GM10266 (cell line): ENCODE measurements around the gene GALNT14.

Experiments
- DNase-seq: peaks from one replicate; pipeline ENCODE4 v3.0.0; 2012; ENCODE audit errors: extremely low spot score
- TF ChIP-seq, protein P1 (sequence below): IDR thresholded peaks from 2 replicates; pipeline ENCODE4 v1.5.1; 2012; ENCODE audit warnings: mild to moderate bottlenecking, low read depth; ENCODE audit not compliant: control insufficient read depth, insufficient read depth; ENCODE audit errors: missing control alignments

Gene GALNT14

DNA sequence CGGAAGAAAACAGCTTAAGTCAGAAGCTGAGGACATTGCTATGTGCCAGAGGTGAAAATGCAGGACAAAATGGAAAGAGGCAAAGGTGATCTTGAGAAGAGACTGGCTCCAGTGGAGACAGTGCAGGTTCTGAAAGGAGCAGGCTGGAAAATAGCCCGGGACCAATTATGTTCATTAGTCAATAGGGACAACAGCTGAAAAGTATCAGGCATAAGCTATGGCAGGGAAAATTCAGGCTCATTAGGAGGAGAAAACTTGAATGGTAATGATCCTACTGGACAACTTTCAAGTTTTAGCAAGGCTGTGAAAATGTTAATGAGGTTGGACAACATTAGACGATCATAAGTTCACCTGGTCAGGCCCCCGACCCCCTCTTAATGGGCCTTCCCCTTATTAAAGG is 60.2 kb downstream of the GALNT14 start:
- TF ChIP-seq, protein P1, sequence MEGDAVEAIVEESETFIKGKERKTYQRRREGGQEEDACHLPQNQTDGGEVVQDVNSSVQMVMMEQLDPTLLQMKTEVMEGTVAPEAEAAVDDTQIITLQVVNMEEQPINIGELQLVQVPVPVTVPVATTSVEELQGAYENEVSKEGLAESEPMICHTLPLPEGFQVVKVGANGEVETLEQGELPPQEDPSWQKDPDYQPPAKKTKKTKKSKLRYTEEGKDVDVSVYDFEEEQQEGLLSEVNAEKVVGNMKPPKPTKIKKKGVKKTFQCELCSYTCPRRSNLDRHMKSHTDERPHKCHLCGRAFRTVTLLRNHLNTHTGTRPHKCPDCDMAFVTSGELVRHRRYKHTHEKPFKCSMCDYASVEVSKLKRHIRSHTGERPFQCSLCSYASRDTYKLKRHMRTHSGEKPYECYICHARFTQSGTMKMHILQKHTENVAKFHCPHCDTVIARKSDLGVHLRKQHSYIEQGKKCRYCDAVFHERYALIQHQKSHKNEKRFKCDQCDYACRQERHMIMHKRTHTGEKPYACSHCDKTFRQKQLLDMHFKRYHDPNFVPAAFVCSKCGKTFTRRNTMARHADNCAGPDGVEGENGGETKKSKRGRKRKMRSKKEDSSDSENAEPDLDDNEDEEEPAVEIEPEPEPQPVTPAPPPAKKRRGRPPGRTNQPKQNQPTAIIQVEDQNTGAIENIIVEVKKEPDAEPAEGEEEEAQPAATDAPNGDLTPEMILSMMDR: no peak
- DNase-seq: no peak

DNA sequence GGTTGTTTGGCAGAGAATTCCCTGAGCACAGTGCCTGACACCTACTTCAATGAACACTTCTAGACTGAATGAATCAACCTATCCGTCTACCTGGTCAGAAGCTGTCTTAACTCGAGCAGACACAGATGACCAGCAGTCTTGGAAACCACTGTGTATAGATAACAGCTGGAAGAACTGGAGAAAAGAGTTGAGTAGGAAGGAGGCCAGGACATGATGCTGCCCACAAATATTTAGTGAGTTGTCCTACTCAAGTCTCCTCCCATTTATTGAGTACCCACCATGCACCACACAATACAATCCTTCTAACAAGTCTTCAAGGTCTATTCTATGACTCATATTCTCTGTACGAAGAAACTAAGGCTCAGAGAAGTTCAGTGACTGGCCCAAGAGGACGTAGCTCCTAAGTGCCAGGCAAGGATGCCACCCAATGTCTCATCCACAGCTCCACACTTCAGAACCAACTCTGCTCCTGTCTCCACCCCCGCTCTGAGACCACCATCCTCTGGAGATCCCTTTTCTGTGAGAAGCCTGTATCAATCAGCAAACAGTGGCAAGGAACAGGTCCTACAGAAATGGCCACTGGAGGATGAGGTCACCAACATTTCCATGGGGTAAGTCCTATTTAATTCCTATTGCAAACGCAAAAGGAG is 62.2 kb downstream of the GALNT14 start:
- TF ChIP-seq, protein P1: no peak
- no peak for DNase-seq

DNA sequence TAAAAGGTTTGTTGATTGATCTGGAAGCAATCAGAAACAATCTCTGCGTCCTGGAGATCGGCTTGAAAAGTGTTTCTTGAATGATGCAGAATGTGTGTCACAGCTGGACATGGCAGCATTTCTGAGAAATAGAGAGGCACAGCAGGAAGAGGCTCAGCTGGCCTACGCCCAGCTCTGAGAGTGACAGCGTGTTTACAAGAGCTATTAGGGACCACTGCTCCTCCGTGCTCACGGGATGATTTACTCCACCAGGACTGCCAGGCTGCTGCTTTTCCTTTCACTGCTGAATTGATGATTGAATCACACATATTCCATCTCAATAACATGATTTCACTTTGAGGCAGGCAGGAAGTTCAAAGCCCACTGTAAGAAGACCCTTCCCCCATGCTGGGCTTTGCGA is 62.8 kb downstream of the GALNT14 start:
- TF ChIP-seq, protein P1: no peak
- DNase-seq: no peak

DNA sequence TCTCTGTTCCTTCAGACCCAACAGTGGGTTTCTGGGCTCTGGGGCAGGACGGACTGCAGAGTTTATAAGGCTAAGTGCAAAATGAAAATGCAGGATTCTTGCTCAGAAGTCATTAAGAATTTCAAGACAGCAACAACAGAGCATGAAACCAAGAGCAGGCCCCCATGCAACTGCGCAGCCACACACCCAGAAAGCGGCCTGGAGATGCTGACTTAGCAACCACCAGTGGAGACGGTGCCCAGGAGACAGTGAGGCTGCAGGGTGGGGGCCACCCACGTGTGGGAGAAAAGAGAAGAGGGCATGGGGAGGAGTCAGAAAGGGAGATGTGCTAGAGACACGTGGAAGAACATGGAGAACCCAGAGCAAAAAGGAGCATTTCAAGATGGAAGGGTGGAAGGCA is 66.5 kb downstream of the GALNT14 start:
- DNase-seq: no peak
- TF ChIP-seq, protein P1: no peak

DNA sequence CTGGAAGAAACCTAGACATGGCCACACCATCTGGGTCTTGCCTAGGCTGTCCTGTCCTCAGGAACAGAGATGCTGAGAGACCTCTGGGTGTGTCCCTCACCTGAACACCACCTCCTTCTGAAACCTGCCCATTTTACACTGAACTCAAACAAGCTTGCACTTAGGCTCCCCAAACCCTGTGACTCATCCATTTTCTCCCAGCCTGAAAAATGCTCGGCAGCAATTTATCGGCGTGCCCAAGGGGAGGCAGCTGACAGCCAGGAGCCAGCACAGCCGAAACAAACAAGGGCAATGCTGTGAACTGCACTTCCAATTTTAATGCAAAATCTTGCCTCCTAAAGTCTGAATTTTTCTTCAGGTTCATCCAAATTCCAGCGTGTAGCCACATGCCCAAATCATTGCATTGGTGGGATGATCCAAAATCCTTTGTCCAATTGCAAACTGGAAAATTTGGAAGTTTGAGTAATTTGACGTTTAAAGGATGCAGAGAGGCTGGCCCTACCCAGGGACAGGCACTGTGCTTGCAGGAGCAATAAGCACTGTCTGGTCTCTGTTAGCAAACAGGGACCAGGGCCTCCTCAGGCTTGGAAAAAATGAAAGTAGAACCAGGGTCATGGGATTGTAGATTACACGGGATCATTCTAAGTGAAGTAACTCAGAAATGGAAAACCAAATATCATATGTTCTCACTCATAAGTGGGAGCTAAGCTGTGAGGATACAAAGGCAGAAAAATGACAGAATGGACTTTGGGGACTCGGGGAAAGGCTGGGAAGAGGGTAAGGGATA is 67.7 kb downstream of the GALNT14 start:
- no peak for DNase-seq
- TF ChIP-seq, protein P1: no peak

GRCh38 chr2:31069643-31070325 is 68.5 kb downstream of the GALNT14 start:
- TF ChIP-seq, protein P1: no peak
- no peak for DNase-seq
